Vagina (tissue), 2 donors: ENCODE measurements around the gene DAGLA.

Experiments
- CTCF ChIP-seq, 3 experiments: fragments of 450-650 bp in 2 of 3; fragments of 200-600 bp in 1 of 3; sonication (generic) in 1 of 3; IDR thresholded peaks; one replicate each; pipeline ENCODE4 v1.5.1; 2017 to 2019; ENCODE audit warnings: antibody characterized with exemption in 3 of 3, mild to moderate bottlenecking in 2 of 3, moderate library complexity in 2 of 3
- POLR2AphosphoS5 ChIP-seq, 2 donors: sonication (generic); formaldehyde crosslinking; IDR thresholded peaks; one replicate each; pipeline ENCODE4 v1.9.0; 2017; ENCODE audit warnings: antibody characterized with exemption in 2 of 2, mild to moderate bottlenecking in 2 of 2, low read depth in 1 of 2; ENCODE audit not compliant: insufficient read depth in 1 of 2

GRCh38 chr11:61695917-61696316 is 15.7 kb downstream of the DAGLA start:
- TF ChIP-seq POLR2AphosphoS5 (IDR thresholded peaks at IDR 0.05; ENCODE audit: insufficient read depth in 1 of 2, low read depth in 1 of 2) (peak in 1 of 2 donors; percentile 75), CTCF (IDR thresholded peaks at IDR 0.05) (no peak)
